Loucy (cell line): ENCODE measurements around the gene KLHL24.

Source experiments
- H2AFZ ChIP-seq: fragments of 200-600 bp; sonication (generic); 2 replicates; pipeline ENCODE4 v1.6.0; 2016; ENCODE audit warnings: antibody characterized with exemption, mild to moderate bottlenecking, low read length, moderate library complexity
- H3F3A ChIP-seq: fragments of 200-600 bp; 2 replicates; pipeline ENCODE4 v1.6.0; 2016; ENCODE audit warnings: antibody characterized with exemption, low read depth, mild to moderate bottlenecking
- H3K27me3 ChIP-seq: fragments of 200-600 bp; sonication (generic); 2 replicates; pipeline ENCODE4 v1.6.1; 2014; ENCODE audit warnings: low read length, mild to moderate bottlenecking; ENCODE audit not compliant: insufficient read depth, poor library complexity, severe bottlenecking
- H3K36me3 ChIP-seq: fragments of 200-600 bp; sonication (generic); 2 replicates; pipeline ENCODE4 v1.6.1; 2016; ENCODE audit warnings: low read length; ENCODE audit not compliant: insufficient read depth
- H3K4me1 ChIP-seq: fragments of 200-600 bp; sonication (generic); 2 replicates; pipeline ENCODE4 v1.5.1; 2014; ENCODE audit warnings: low read length, mild to moderate bottlenecking; ENCODE audit not compliant: insufficient read depth, poor library complexity, severe bottlenecking
- H3K4me2 ChIP-seq: fragments of 200-600 bp; sonication (generic); 2 replicates; pipeline ENCODE4 v1.6.0; 2014; ENCODE audit warnings: antibody characterized with exemption, low read length, low read depth, mild to moderate bottlenecking; ENCODE audit not compliant: poor library complexity, severe bottlenecking
- H3K4me3 ChIP-seq: fragments of 200-600 bp; sonication (generic); 2 replicates; pipeline ENCODE4 v1.5.1; 2014; ENCODE audit warnings: low read length, mild to moderate bottlenecking, mixed read lengths; ENCODE audit not compliant: poor library complexity, severe bottlenecking
- H3K79me2 ChIP-seq: fragments of 200-600 bp; sonication (generic); 2 replicates; pipeline ENCODE4 v1.6.1; 2014; ENCODE audit warnings: low read length; ENCODE audit not compliant: insufficient read depth
- H3K9ac ChIP-seq: fragments of 200-600 bp; sonication (generic); 2 replicates; pipeline ENCODE4 v1.6.0; 2014; ENCODE audit warnings: mild to moderate bottlenecking, low read depth, low read length, moderate library complexity; ENCODE audit not compliant: poor library complexity, severe bottlenecking
- H3K9me2 ChIP-seq: fragments of 200-600 bp; sonication (generic); replicated peaks from 2 replicates; pipeline ENCODE4 v1.6.1; 2016; ENCODE audit warnings: low read depth, low read length, mixed read lengths
- H3K9me3 ChIP-seq: fragments of 200-600 bp; sonication (generic); 2 replicates; pipeline ENCODE4 v1.6.1; 2014; ENCODE audit warnings: mild to moderate bottlenecking, antibody characterized with exemption, low read length, low read depth; ENCODE audit not compliant: insufficient read depth
- H4K20me1 ChIP-seq: fragments of 200-600 bp; sonication (generic); 2 replicates; pipeline ENCODE4 v1.6.0; 2014; ENCODE audit warnings: antibody characterized with exemption, low read length, mild to moderate bottlenecking; ENCODE audit not compliant: insufficient read depth, poor library complexity, severe bottlenecking
- CTCF ChIP-seq: fragments of 200-600 bp; sonication (generic); conservative IDR thresholded peaks from 2 replicates; pipeline ENCODE4 v1.5.1; 2014; ENCODE audit warnings: mild to moderate bottlenecking, antibody characterized with exemption, low read length
- EZH2phosphoT487 ChIP-seq: fragments of 200-600 bp; IDR thresholded peaks from 2 replicates; pipeline ENCODE4 v1.6.1; 2018; ENCODE audit warnings: antibody characterized with exemption, mild to moderate bottlenecking, moderate library complexity, borderline replicate concordance

KLHL24 gene

GRCh38 chr3:183725387-183725786 lies 90.0 kb downstream of the KLHL24 start:
- H3K9me2 ChIP-seq, result no peaks in the 10 kb centered on the region
- no peak overlapping the region for H2AFZ ChIP-seq
- no peaks in the 10 kb centered on the region for H3K9me3 ChIP-seq
- H3K4me3 ChIP-seq, result no peak overlapping the region
- H3K9ac ChIP-seq, result no peak overlapping the region
- H3K4me2 ChIP-seq, result no peak overlapping the region
- H3K27me3 ChIP-seq, result no peaks in the 10 kb centered on the region
- no peaks in the 10 kb centered on the region for H3K4me1 ChIP-seq
- no peaks in the 10 kb centered on the region for H4K20me1 ChIP-seq
- H3K79me2 ChIP-seq, result 0 out of 2 replicates have a peak, but pooled peaks cover 2% of the 10 kb centered on the region
- TF ChIP-seq EZH2phosphoT487 (no peak), CTCF (no peak)
- no peaks in the 10 kb centered on the region for H3F3A ChIP-seq
- H3K36me3 ChIP-seq, result peaks cover 94% of the 10 kb centered on the region

GRCh38 chr3:183728204-183728603 lies 92.8 kb downstream of the KLHL24 start:
- H3K4me3 ChIP-seq, result no peak overlapping the region
- no peak overlapping the region for H3K9ac ChIP-seq
- H3F3A ChIP-seq, result no peaks in the 10 kb centered on the region
- no peaks in the 10 kb centered on the region for H3K4me1 ChIP-seq
- H3K27me3 ChIP-seq, result no peaks in the 10 kb centered on the region
- H3K79me2 ChIP-seq, result peaks cover 12% of the 10 kb centered on the region; the same call in 1 of the 2 replicates
- H3K4me2 ChIP-seq, result no peak overlapping the region
- H4K20me1 ChIP-seq, result no peaks in the 10 kb centered on the region
- no peak overlapping the region for H2AFZ ChIP-seq
- H3K36me3 ChIP-seq, result peaks cover 86% of the 10 kb centered on the region
- no peak for TF ChIP-seq CTCF
- TF ChIP-seq EZH2phosphoT487, result no peak
- no peaks in the 10 kb centered on the region for H3K9me2 ChIP-seq
- no peaks in the 10 kb centered on the region for H3K9me3 ChIP-seq

GRCh38 chr3:183730361-183730760 lies 94.9 kb downstream of the KLHL24 start:
- Histone ChIP-seq H3K4me2 (no peak overlapping the region), H3K79me2 (peaks cover 21% of the 10 kb centered on the region; the same call in 1 of the 2 replicates), H3K27me3 (no peaks in the 10 kb centered on the region), H4K20me1 (no peaks in the 10 kb centered on the region), H2AFZ (no peak overlapping the region), H3K9ac (no peak overlapping the region), H3K9me3 (no peaks in the 10 kb centered on the region), H3K4me3 (no peak overlapping the region), H3K4me1 (no peaks in the 10 kb centered on the region), H3K36me3 (peaks cover 86% of the 10 kb centered on the region), H3F3A (no peaks in the 10 kb centered on the region), H3K9me2 (no peaks in the 10 kb centered on the region)
- TF ChIP-seq CTCF (no peak), EZH2phosphoT487 (no peak)
